Stomach (tissue), 4 donors: ENCODE results near the gene FGF14.
"Not testable (repeated sequence)": the region's sequence is repeated elsewhere in the genome, so short reads cannot be mapped to it uniquely, and the experiment has no call there.

Experiments used
- CTCF ChIP-seq, 7 experiments: fragments of 450-650 bp in 4 of 7; fragments of 200-600 bp in 3 of 7; sonication (generic) in 3 of 7; IDR thresholded peaks; one replicate each; pipeline ENCODE4 v1.5.1; 2016 to 2019; ENCODE audit warnings: antibody characterized with exemption in 7 of 7, control low read depth in 2 of 7, mild to moderate bottlenecking in 1 of 7
- POLR2A ChIP-seq, 4 donors: fragments of 450-650 bp; IDR thresholded peaks; one replicate each; pipeline ENCODE4 v1.6.1; 2016; ENCODE audit warnings: antibody characterized with exemption in 4 of 4, control low read depth in 2 of 4, mild to moderate bottlenecking in 1 of 4, moderate library complexity in 1 of 4

GRCh38 chr13:101837778-101838177 lies 564.1 kb downstream of the FGF14 start:
- not testable (repeated sequence) for TF ChIP-seq CTCF, POLR2A (IDR thresholded peaks at IDR 0.05)
